Measurements from ENCODE around the gene ARHGAP30. TPM values are rescaled to one million over a fixed set of nuclear protein-coding genes. Genes with fewer than 3 reads are reported as not detected.

ARHGAP30 gene
- polyA plus RNA-seq, 1 donor: 2.2 TPM

DNA sequence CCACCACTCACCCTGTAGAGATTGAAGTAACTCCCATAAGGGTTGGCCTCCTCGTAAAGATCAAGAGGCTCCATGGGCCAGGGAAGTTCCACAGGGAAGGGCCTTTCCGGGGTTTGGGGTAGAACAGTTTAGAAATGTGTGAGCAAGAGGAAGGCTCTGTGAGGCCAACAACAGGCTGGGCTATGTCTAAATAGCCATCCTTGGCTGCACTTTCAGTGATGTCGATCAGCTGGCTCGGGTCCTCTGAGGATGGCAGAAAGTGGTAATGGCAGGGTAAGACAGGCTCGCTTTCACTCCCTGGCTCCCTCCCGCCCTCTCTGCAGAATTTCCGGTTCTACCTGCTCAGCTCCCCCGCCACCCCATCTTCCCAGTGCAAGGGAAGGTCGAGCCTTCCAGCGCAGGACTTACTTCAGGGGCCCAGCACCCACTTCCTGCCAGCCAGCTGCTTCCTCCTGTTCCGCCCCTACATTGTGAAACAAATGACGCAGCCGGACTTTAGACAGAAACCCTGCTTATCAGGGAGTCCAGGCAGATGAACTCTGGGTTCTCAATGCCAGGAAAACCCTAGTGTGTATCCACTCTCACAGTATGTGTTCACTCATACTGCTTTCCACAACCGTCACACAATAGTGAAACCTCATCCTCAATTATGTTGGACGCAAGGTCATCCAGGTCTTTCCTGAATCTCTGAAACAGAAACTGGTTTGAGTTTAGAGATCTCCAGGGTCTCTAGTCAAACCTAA, 56.0 kb downstream of the ARHGAP30 start:
- peak; percentile 54 for DNase-seq

GRCh38 chr1:161013131-161013487, 56.6 kb downstream of the ARHGAP30 start:
- no peak for DNase-seq

- DNase-seq: no peak
Observed at GRCh38 chr1:161012420-161012819, 57.3 kb downstream of the ARHGAP30 start.

GRCh38 chr1:161009602-161010211, 60.0 kb downstream of the ARHGAP30 start:
- no peak for DNase-seq

DNA sequence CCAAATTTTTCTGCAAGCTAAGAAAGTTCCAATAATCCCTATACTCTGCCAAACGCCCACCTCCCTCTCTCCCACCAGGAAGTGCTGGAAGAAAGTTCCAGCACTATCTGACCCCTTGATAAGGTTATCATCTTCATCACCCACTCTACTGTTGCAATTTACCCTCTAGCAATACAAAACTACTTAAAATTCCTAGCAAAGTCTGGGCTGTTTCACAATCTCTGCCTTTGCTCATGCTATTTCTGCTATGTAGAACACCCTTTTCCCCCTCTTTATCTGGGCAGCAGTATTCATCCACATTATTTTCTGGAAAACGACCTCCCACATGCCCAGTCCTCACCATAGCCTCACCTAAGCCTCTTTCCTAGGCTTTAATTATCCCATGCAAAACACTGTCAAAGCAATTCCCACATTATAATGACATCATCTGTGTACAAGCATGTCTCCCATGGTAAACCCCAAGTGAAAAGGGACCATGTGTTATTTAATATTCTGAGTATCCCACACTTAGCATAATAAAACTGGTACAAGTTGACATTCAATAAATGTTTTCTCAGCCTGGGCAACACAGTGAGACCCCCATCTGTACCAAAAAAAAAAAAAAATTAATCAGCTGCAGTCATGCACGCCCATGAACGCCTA, 60.7 kb downstream of the ARHGAP30 start:
- DNase-seq: no peak

DNA sequence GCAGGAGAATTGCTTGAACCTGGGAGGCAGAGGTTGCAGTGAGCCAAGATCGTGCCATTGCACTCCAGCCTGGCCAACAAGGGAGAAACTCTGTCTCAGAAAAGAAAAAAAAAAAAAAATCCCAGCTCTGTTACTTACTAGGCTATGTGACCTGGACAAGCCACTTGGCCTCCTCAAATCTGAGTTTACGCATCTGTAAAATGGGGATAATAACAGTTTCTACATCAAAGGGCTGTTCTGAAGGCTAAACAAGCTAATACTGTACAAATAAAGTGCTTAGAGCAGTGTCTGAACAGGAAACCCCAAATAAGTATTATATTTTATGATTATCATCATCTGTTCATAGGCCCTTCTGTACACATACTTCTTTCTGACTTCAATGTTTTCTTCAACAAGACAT, 62.3 kb downstream of the ARHGAP30 start:
- no peak for DNase-seq

DNA sequence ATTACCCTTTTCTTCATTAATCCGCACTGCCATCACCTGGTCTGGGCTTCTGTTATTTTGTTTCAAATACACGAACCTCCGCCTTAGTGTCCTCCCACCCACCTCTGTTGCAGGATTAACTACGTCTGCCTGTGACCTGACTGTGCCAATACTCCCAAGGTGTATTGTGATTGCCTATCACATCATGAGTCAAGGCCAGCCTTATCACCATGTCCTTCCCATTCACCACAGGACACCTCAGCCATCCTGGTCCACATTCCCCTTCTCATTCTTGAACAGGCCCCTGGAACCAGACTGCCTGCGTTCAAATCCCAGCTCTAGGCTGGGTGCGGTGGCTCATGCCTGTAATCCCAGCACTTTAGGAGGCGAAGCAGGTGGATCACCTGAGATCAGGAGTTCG, 63.1 kb downstream of the ARHGAP30 start:
- DNase-seq: no peak

- DNase-seq: no peak
Observed at GRCh38 chr1:161001525-161001924, 68.2 kb downstream of the ARHGAP30 start.

DNA sequence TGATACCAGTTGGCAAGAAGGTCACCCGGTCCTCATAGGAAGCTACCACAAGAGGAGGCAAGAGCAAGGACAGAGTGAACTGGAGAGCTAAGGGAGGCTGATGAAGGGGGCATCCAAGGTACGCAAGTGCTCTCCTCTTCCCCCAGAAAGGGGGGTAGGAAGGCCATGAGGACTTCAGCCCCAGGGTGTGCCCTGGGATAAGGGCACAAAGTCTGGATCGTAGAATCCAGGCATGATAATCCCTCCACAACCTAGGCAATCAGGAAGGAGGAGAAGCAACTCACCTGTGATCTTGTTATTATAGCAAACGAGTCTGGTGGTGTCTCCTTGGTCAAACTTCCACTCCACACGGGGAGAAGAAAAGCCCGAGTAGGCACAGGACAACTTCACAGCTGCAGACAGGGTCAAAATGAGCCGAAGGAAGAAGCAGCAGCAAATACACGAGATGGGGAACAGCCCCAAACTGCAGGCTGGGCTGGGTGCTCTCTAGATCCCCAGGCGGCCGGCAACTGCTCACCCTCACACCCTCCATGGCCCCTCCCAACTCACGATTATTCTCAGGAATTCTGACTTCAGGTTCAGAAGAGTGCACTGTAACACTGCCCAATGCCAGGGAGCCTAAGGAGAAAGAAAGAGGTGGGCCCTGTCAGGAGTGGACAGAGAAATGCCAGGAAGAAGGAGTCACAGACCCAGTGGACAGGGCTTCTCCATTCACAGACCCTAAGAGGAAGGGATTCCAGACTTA, 68.8 kb downstream of the ARHGAP30 start:
- no peak for DNase-seq

- no peak for DNase-seq
Observed at GRCh38 chr1:160999376-160999775, 70.3 kb downstream of the ARHGAP30 start.

- no peak for DNase-seq
Observed at GRCh38 chr1:160997323-160998038, 72.2 kb downstream of the ARHGAP30 start.

Other genes with a start within 250 kb of the ARHGAP30 start
- 0.15 TPM for gene CD244, start 207.0 kb downstream of the ARHGAP30 start, polyA plus RNA-seq (ENCODE audit: insufficient read length)
- 1.6 TPM for gene ITLN1, start 184.7 kb downstream of the ARHGAP30 start, polyA plus RNA-seq (ENCODE audit: insufficient read length)
- not detected for gene ITLN2, start 115.1 kb downstream of the ARHGAP30 start, polyA plus RNA-seq (ENCODE audit: insufficient read length)
- gene F11R, start 48.7 kb downstream of the ARHGAP30 start, polyA plus RNA-seq (ENCODE audit: insufficient read length): 97.2 TPM
- gene TSTD1, start 30.9 kb downstream of the ARHGAP30 start, polyA plus RNA-seq (ENCODE audit: insufficient read length): 44.4 TPM
- 67.9 TPM for gene USF1, start 23.9 kb downstream of the ARHGAP30 start, polyA plus RNA-seq (ENCODE audit: insufficient read length)
- 4.0 TPM for gene NECTIN4, start 19.7 kb upstream of the ARHGAP30 start, polyA plus RNA-seq (ENCODE audit: insufficient read length)
- 15.0 TPM for gene KLHDC9, start 28.5 kb upstream of the ARHGAP30 start, polyA plus RNA-seq (ENCODE audit: insufficient read length)
- 61.2 TPM for gene PFDN2, start 48.1 kb upstream of the ARHGAP30 start, polyA plus RNA-seq (ENCODE audit: insufficient read length)
- 50.5 TPM for gene NIT1, start 48.2 kb upstream of the ARHGAP30 start, polyA plus RNA-seq (ENCODE audit: insufficient read length)
- 57.2 TPM for gene DEDD, start 62.8 kb upstream of the ARHGAP30 start, polyA plus RNA-seq (ENCODE audit: insufficient read length)
- 142 TPM for gene UFC1, start 84.1 kb upstream of the ARHGAP30 start, polyA plus RNA-seq (ENCODE audit: insufficient read length)
- gene USP21, start 89.6 kb upstream of the ARHGAP30 start, polyA plus RNA-seq (ENCODE audit: insufficient read length): 58.3 TPM
- 46.6 TPM for gene PPOX, start 96.5 kb upstream of the ARHGAP30 start, polyA plus RNA-seq (ENCODE audit: insufficient read length)
- 36.8 TPM for gene B4GALT3, start 107.6 kb upstream of the ARHGAP30 start, polyA plus RNA-seq (ENCODE audit: insufficient read length)
- gene ADAMTS4, start 129.2 kb upstream of the ARHGAP30 start, polyA plus RNA-seq (ENCODE audit: insufficient read length): 1.4 TPM
- 211 TPM for gene NDUFS2, start 132.5 kb upstream of the ARHGAP30 start, polyA plus RNA-seq (ENCODE audit: insufficient read length)
- gene FCER1G, start 145.4 kb upstream of the ARHGAP30 start, polyA plus RNA-seq (ENCODE audit: insufficient read length): 10.8 TPM
- not detected for gene APOA2, start 153.7 kb upstream of the ARHGAP30 start, polyA plus RNA-seq (ENCODE audit: insufficient read length)
- 14.4 TPM for gene TOMM40L, start 156.2 kb upstream of the ARHGAP30 start, polyA plus RNA-seq (ENCODE audit: insufficient read length)
- gene NR1I3, start 168.3 kb upstream of the ARHGAP30 start, polyA plus RNA-seq (ENCODE audit: insufficient read length): 3.6 TPM
- 1.2 TPM for gene PCP4L1, start 188.9 kb upstream of the ARHGAP30 start, polyA plus RNA-seq (ENCODE audit: insufficient read length)
- gene MPZ, start 240.1 kb upstream of the ARHGAP30 start, polyA plus RNA-seq (ENCODE audit: insufficient read length): 3.5 TPM
- gene SDHC, start 244.5 kb upstream of the ARHGAP30 start, polyA plus RNA-seq (ENCODE audit: insufficient read length): 272 TPM

Data from left kidney (tissue), 2 donors.